Endothelial cell of umbilical vein (primary cell): Measurements from ENCODE around the gene TNFRSF8. TPM values are rescaled to one million over a fixed set of nuclear protein-coding genes. Genes with fewer than 3 reads are reported as not detected.

Experiments
- BruUV-seq: library from RNA; stranded (reverse); fragments of 400-500 nt; replicated peaks from 2 replicates; lab custom pipeline; 2021; lab: Mats Ljungman, UMichigan
- CTCF ChIA-PET: fragments of 300-600, 350-600 bp; sonication (Branson Sonifier 250); formaldehyde crosslinking; loops from one replicate; lab custom pipeline; 2021; ENCODE audit warnings: antibody characterized with exemption, inconsistent platforms; lab: Charles Lee
- POLR2A ChIA-PET: fragments of 300-600, 350-600 bp; sonication (Branson Sonifier 250); formaldehyde crosslinking; loops from one replicate; lab custom pipeline; 2021; ENCODE audit warnings: antibody characterized with exemption, inconsistent platforms; lab: Charles Lee
- DNase-seq: peaks from one replicate; pipeline ENCODE4 v3.0.0-alpha.2; 2011; ENCODE audit warnings: low read depth, low spot score
- FAIRE-seq: peaks from 2 replicates; lab custom pipeline; 2011; peaks lifted over from hg19 to GRCh38; lab: Jason Lieb, UNC
- H2AFZ ChIP-seq: 2 replicates; pipeline ENCODE4 v1.6.0; 2012; ENCODE audit warnings: low read depth, low read length, control low read depth, inconsistent platforms
- H3K27ac ChIP-seq: 2 replicates; pipeline ENCODE4 v1.5.1; 2011; ENCODE audit warnings: low read depth, mild to moderate bottlenecking, control low read depth, low read length, moderate library complexity; ENCODE audit not compliant: insufficient read depth
- H3K27me3 ChIP-seq, 2 experiments: 2 replicates each; pipeline versions ENCODE4 v1.6.0 to v1.6.1; 2011; ENCODE audit warnings: low read length in 2 of 2, mixed read lengths in 1 of 2; ENCODE audit not compliant: control insufficient read depth in 2 of 2, insufficient read depth in 2 of 2
- H3K36me3 ChIP-seq, 2 experiments: 2 replicates in 1 of 2; 3 replicates in 1 of 2; pipeline ENCODE4 v1.5.1; 2011; ENCODE audit warnings: low read length in 2 of 2, mild to moderate bottlenecking in 1 of 2, moderate library complexity in 1 of 2; ENCODE audit not compliant: control insufficient read depth in 2 of 2, insufficient read depth in 2 of 2; ENCODE audit errors: extremely low read depth in 1 of 2
- H3K4me1 ChIP-seq: 3 replicates; pipeline ENCODE4 v1.5.1; 2011; ENCODE audit warnings: mild to moderate bottlenecking, low read length; ENCODE audit not compliant: control insufficient read depth, insufficient read depth; ENCODE audit errors: extremely low read depth
- H3K4me2 ChIP-seq: 2 replicates; pipeline ENCODE4 v1.6.1; 2011; ENCODE audit warnings: low read length, control low read depth, mixed read lengths; ENCODE audit not compliant: insufficient read depth
- H3K4me3 ChIP-seq, 3 experiments: fragments of 200-600 bp in 1 of 3; sonication (generic), shearing (Covaris generic) in 1 of 3; replicated peaks in 1 of 3; 2 replicates each; pipeline ENCODE4 v1.5.1; 2011 to 2016; ENCODE audit warnings: control low read depth in 3 of 3, low read length in 3 of 3, mild to moderate bottlenecking in 2 of 3, inconsistent platforms in 1 of 3, low read depth in 1 of 3, moderate library complexity in 1 of 3; ENCODE audit not compliant: insufficient read depth in 1 of 3
- H3K79me2 ChIP-seq: 2 replicates; pipeline ENCODE4 v1.6.0; 2012; ENCODE audit warnings: low read length, inconsistent platforms; ENCODE audit not compliant: control insufficient read depth, insufficient read depth
- H3K9ac ChIP-seq: replicated peaks from 2 replicates; pipeline ENCODE3; 2011; ENCODE audit warnings: low read length, control low read depth; ENCODE audit not compliant: insufficient read depth; ENCODE audit errors: extremely low read depth
- H3K9me1 ChIP-seq: replicated peaks from 3 replicates; pipeline ENCODE4 v1.6.0; 2011; ENCODE audit warnings: mild to moderate bottlenecking, low read length; ENCODE audit not compliant: control insufficient read depth, insufficient read depth; ENCODE audit errors: extremely low read depth
- H3K9me3 ChIP-seq: replicated peaks from 2 replicates; pipeline ENCODE4 v1.5.1; 2012; ENCODE audit warnings: low read length, inconsistent platforms; ENCODE audit not compliant: control insufficient read depth, insufficient read depth
- H4K20me1 ChIP-seq: replicated peaks from 2 replicates; pipeline ENCODE3; 2011; ENCODE audit warnings: mild to moderate bottlenecking, low read length; ENCODE audit not compliant: control insufficient read depth, insufficient read depth; ENCODE audit errors: extremely low read depth
- EZH2 ChIP-seq: IDR thresholded peaks from 2 replicates; pipeline ENCODE4 v1.6.1; 2012; ENCODE audit warnings: borderline replicate concordance, low read depth, mild to moderate bottlenecking, moderate library complexity, low read length, inconsistent platforms; ENCODE audit not compliant: severe bottlenecking
- FOS ChIP-seq: IDR thresholded peaks from 2 replicates; pipeline ENCODE4 v1.6.1; 2011; ENCODE audit warnings: mild to moderate bottlenecking, low read length, moderate library complexity, borderline replicate concordance; ENCODE audit not compliant: insufficient read depth
- GATA2 ChIP-seq: IDR thresholded peaks from 2 replicates; pipeline ENCODE4 v1.7.0; 2011; ENCODE audit warnings: low read depth, mild to moderate bottlenecking, moderate library complexity, mixed read lengths, low read length; ENCODE audit not compliant: insufficient read length, insufficient read depth
- JUN ChIP-seq: IDR thresholded peaks from 2 replicates; pipeline ENCODE4 v1.6.1; 2011; ENCODE audit warnings: borderline replicate concordance, low read depth; ENCODE audit not compliant: insufficient read length, insufficient read depth
- MYC ChIP-seq: IDR thresholded peaks from one replicate; pipeline ENCODE4 v1.6.1; 2011; ENCODE audit warnings: mild to moderate bottlenecking, low read depth, low read length
- POLR2A ChIP-seq: IDR thresholded peaks from 2 replicates; pipeline ENCODE4 v1.6.1; 2012; ENCODE audit warnings: low read depth, mild to moderate bottlenecking, control low read depth, low read length
- POLR2AphosphoS5 ChIP-seq: IDR thresholded peaks from 2 replicates; pipeline ENCODE4 v1.6.1; 2012; ENCODE audit warnings: low read depth, mild to moderate bottlenecking, control low read depth, low read length, moderate library complexity; ENCODE audit not compliant: insufficient read depth
- dilution Hi-C: fragments of 300-500 bp; cut with MboI; formaldehyde crosslinking; loops from one replicate; pipeline ENCODE4 v1.15.0; 2019; ENCODE audit warnings: low sequenced_read_pairs; ENCODE audit not compliant: extremely low pct_ligation_motif_present
- intact Hi-C: fragments of 100-400 bp; cut with micrococcal nuclease; formaldehyde crosslinking; loops from one replicate; pipeline ENCODE4 v1.10.0; 2022
- polyA plus RNA-seq, 4 experiments: library from polyadenylated mRNA; depleted of rRNA in 3 of 4; stranded (reverse) in 3 of 4; unstranded in 1 of 4; fragments of >200 nt; gene quantifications; 2 replicates each; pipeline versions ENCODE4 v1.2.1 to v1.2.3, GENCODE V29; 2011 to 2012; ENCODE audit warnings: missing spikeins in 1 of 4
- total RNA-seq: library from RNA; stranded (reverse); gene quantifications from 2 replicates; pipeline ENCODE4 v1.2.3, GENCODE V29; 2021
- TF ChIP-seq, protein P1 (sequence below): IDR thresholded peaks from 2 replicates; pipeline ENCODE4 v1.6.1; 2011; ENCODE audit not compliant: insufficient read depth, insufficient read length
- TF ChIP-seq, protein P2 (sequence below), 2 donors: IDR thresholded peaks; 1 replicate in 1 of 2; 2 replicates in 1 of 2; pipeline ENCODE4 v1.5.1; 2011; ENCODE audit warnings: low read length in 2 of 2, mild to moderate bottlenecking in 2 of 2, moderate library complexity in 2 of 2, control low read depth in 1 of 2, inconsistent platforms in 1 of 2, low read depth in 1 of 2; ENCODE audit not compliant: insufficient read depth in 1 of 2; ENCODE audit errors: extremely low read depth in 1 of 2

TNFRSF8 gene
- total and polyA plus RNA-seq, 2 donors (not counting 3 experiments of a cell fraction or from before 2014, with no cell fraction given): 0.47 TPM; not detected in 1

DNA sequence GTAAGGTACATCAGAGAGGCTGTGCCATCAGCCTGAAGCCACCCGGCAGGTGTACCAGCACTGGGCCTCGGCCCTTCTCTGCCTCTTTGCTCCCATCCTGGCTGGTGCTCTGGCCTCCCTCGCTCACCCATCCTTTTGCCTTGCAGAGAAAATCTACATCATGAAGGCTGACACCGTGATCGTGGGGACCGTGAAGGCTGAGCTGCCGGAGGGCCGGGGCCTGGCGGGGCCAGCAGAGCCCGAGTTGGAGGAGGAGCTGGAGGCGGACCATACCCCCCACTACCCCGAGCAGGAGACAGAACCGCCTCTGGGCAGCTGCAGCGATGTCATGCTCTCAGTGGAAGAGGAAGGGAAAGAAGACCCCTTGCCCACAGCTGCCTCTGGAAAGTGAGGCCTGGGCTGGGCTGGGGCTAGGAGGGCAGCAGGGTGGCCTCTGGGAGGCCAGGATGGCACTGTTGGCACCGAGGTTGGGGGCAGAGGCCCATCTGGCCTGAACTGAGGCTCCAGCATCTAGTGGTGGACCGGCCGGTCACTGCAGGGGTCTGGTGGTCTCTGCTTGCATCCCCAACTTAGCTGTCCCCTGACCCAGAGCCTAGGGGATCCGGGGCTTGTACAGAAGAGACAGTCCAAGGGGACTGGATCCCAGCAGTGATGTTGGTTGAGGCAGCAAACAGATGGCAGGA is 79.2 kb downstream of the TNFRSF8 start:
- TF ChIP-seq JUN: no peak
- TF ChIP-seq GATA2: no peak
- no peak for TF ChIP-seq MYC
- TF ChIP-seq EZH2: no peak
- TF ChIP-seq, protein P1, sequence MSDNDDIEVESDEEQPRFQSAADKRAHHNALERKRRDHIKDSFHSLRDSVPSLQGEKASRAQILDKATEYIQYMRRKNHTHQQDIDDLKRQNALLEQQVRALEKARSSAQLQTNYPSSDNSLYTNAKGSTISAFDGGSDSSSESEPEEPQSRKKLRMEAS: no peak
- no peak for TF ChIP-seq FOS
- TF ChIP-seq, protein P2, sequence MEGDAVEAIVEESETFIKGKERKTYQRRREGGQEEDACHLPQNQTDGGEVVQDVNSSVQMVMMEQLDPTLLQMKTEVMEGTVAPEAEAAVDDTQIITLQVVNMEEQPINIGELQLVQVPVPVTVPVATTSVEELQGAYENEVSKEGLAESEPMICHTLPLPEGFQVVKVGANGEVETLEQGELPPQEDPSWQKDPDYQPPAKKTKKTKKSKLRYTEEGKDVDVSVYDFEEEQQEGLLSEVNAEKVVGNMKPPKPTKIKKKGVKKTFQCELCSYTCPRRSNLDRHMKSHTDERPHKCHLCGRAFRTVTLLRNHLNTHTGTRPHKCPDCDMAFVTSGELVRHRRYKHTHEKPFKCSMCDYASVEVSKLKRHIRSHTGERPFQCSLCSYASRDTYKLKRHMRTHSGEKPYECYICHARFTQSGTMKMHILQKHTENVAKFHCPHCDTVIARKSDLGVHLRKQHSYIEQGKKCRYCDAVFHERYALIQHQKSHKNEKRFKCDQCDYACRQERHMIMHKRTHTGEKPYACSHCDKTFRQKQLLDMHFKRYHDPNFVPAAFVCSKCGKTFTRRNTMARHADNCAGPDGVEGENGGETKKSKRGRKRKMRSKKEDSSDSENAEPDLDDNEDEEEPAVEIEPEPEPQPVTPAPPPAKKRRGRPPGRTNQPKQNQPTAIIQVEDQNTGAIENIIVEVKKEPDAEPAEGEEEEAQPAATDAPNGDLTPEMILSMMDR (IDR thresholded peaks at IDR 0.05; ENCODE audit: extremely low read depth in 1 of 2, insufficient read depth in 1 of 2, low read depth in 1 of 2, low read length in 2 of 2): no peak
- TF ChIP-seq POLR2A: no peak
- TF ChIP-seq POLR2AphosphoS5: no peak
- intact Hi-C loops: no loop called here
- dilution Hi-C loops: no loop called here
- Histone ChIP-seq H2AFZ (no peak overlapping the region), H3K9me3 (no peaks in the 10 kb centered on the region), H3K9ac (no peak overlapping the region), H4K20me1 (no peaks in the 10 kb centered on the region), H3K4me3 (no peak overlapping the region), H3K4me1 (peaks cover 19% of the 10 kb centered on the region), H3K79me2 (no peaks in the 10 kb centered on the region), H3K4me2 (no peak overlapping the region), H3K9me1 (no peaks in the 10 kb centered on the region), H3K36me3 (no peaks in the 10 kb centered on the region), H3K27ac (no peak overlapping the region), H3K27me3 (no peaks in the 10 kb centered on the region)
- CTCF ChIA-PET: interaction anchor here (0.6 to 7.2 kb wide), 2 partner anchors 17 to 18 kb away, joined by 6 to 48 read pairs; no protein-coding TSS in a partner anchor
- DNase-seq (no peak), FAIRE-seq (no peak)
- no TSS peak for BruUV-seq
- POLR2A ChIA-PET: interaction anchor here (0.9 kb wide), 1 partner anchor 233 kb away, joined by 3 read pairs; no protein-coding TSS in a partner anchor
